Erythroblast (primary cell): Measurements from ENCODE around the gene VAMP4.

Experiments used
- GATA1 ChIP-seq: IDR thresholded peaks from 2 replicates; pipeline ENCODE4 v1.6.1; 2011; ENCODE audit warnings: low read depth, mild to moderate bottlenecking, control low read depth, low read length, moderate library complexity
- POLR2A ChIP-seq: IDR thresholded peaks from 2 replicates; pipeline ENCODE4 v1.6.1; 2011; ENCODE audit warnings: mild to moderate bottlenecking, low read length

GRCh38 chr1:171717062-171717718 lies 24.7 kb downstream of the VAMP4 start:
- TF ChIP-seq POLR2A (no peak), GATA1 (no peak)
